GM10248 (cell line): ENCODE measurements around the gene CUX1.
"Not testable (repeated sequence)": the region's sequence is repeated elsewhere in the genome, so short reads cannot be mapped to it uniquely, and the experiment has no call there.

Experiments
- CTCF ChIA-PET: fragments of 300-600 bp; sonication (Branson Sonifier 250); formaldehyde crosslinking; extraction: SDS; loops from one replicate; lab custom pipeline; 2021; ENCODE audit warnings: antibody characterized with exemption; lab: Yijun Ruan, JAX
- POLR2A ChIA-PET: fragments of 350-650 bp; sonication (Branson Sonifier 250); formaldehyde crosslinking; extraction: SDS; loops from one replicate; lab custom pipeline; 2020; ENCODE audit warnings: antibody characterized with exemption; lab: Yijun Ruan, JAX
- DNase-seq: peaks from one replicate; pipeline ENCODE4 v3.0.0; 2012; ENCODE audit errors: extremely low spot score
- CTCF ChIP-seq: IDR thresholded peaks from 2 replicates; pipeline ENCODE4 v1.5.1; 2012; ENCODE audit warnings: mild to moderate bottlenecking, low read depth; ENCODE audit errors: extremely low read depth, missing control alignments, control extremely low read depth

CUX1 gene

GRCh38 chr7:101783381-101784181, 33.8 kb upstream of the CUX1 start:
- CTCF ChIA-PET = no interaction called here

GRCh38 chr7:101784292-101785127, 32.9 kb upstream of the CUX1 start:
- no peak for TF ChIP-seq CTCF
- CTCF ChIA-PET = no interaction called here
- POLR2A ChIA-PET = no interaction called here
- DNase-seq = no peak

More at GRCh38 chr7:101783381-101784181, 33.8 kb upstream of the CUX1 start:
- TF ChIP-seq CTCF = no peak
- POLR2A ChIA-PET = no interaction called here
- no peak for DNase-seq

GRCh38 chr7:101787864-101788263, 29.6 kb upstream of the CUX1 start:
- ChIA-PET CTCF (no interaction called here), POLR2A (no interaction called here)
- no peak for TF ChIP-seq CTCF
- DNase-seq = no peak

- POLR2A ChIA-PET = no interaction called here
- TF ChIP-seq CTCF = no peak
- DNase-seq = no peak
- CTCF ChIA-PET = no interaction called here
Observed at GRCh38 chr7:101788517-101788916, 28.9 kb upstream of the CUX1 start.

GRCh38 chr7:101790566-101791293, 26.7 kb upstream of the CUX1 start:
- no peak for TF ChIP-seq CTCF
- ChIA-PET POLR2A (no interaction called here), CTCF (no interaction called here)
- no peak for DNase-seq

GRCh38 chr7:101792051-101792681, 25.3 kb upstream of the CUX1 start:
- ChIA-PET CTCF (interaction anchor here (1.3 kb wide), 1 partner anchor 13 kb away, joined by 3 read pairs; no protein-coding TSS in a partner anchor), POLR2A (no interaction called here)
- no peak for TF ChIP-seq CTCF
- DNase-seq = no peak

- DNase-seq, POLR2A ChIA-PET, CTCF ChIA-PET: not testable (repeated sequence)
Observed at GRCh38 chr7:101792682-101793071, 24.7 kb upstream of the CUX1 start.
